GM12878 (cell line): ENCODE measurements around the gene MAPK9. TPM values are rescaled to one million over a fixed set of nuclear protein-coding genes. Genes with fewer than 3 reads are reported as not detected.

ENCODE experiments used
- ATAC-seq: fragments of 200-7000 bp; cut with Tn5 transposase; 3 replicates; pipeline ENCODE4 v1.9.1; 2020; ENCODE audit warnings: mild to moderate bottlenecking, moderate library complexity
- BruUV-seq: library from RNA; stranded (reverse); fragments of 400-500 nt; replicated peaks from 2 replicates; lab custom pipeline; 2021; lab: Mats Ljungman, UMichigan
- CTCF ChIA-PET: fragments of 300-600 bp; sonication (Branson Sonifier 250); formaldehyde crosslinking; extraction: SDS; loops from one replicate; lab custom pipeline; 2021; ENCODE audit warnings: inconsistent platforms; lab: Yijun Ruan, JAX
- POLR2A ChIA-PET: fragments of 350-600 bp; formaldehyde crosslinking; extraction: SDS; loops from one replicate; lab custom pipeline; 2021; ENCODE audit warnings: inconsistent platforms; lab: Charles Lee
- RAD21 ChIA-PET: fragments of 300-600 bp; sonication (Branson Sonifier 250); formaldehyde crosslinking; loops from one replicate; lab custom pipeline; 2023; ENCODE audit warnings: antibody characterized with exemption; ENCODE audit not compliant: unreplicated experiment; lab: Charles Lee
- SMC1A ChIA-PET: fragments of 300-600 bp; sonication (Branson Sonifier 250); formaldehyde crosslinking; loops from one replicate; lab custom pipeline; 2023; ENCODE audit not compliant: unreplicated experiment, uncharacterized antibody; lab: Charles Lee
- DNase-seq: peaks from one replicate; pipeline ENCODE4 v3.0.0-alpha.2; 2011; ENCODE audit warnings: low read depth, low spot score
- FAIRE-seq: peaks from 3 replicates; lab custom pipeline; 2011; peaks lifted over from hg19 to GRCh38; lab: Jason Lieb, UNC
- H2AFZ ChIP-seq: 2 replicates; pipeline ENCODE4 v1.6.0; 2011; ENCODE audit warnings: low read depth, low read length, control low read depth; ENCODE audit not compliant: control insufficient read depth
- H3K27ac ChIP-seq: 2 replicates; pipeline ENCODE4 v1.5.1; 2011; ENCODE audit warnings: control low read depth; ENCODE audit not compliant: control insufficient read depth, insufficient read depth
- H3K27me3 ChIP-seq, 2 experiments: replicated peaks in 1 of 2; 2 replicates each; pipeline versions ENCODE4 v1.6.0 to v1.6.1; 2011; ENCODE audit warnings: low read length in 1 of 2; ENCODE audit not compliant: control insufficient read depth in 2 of 2, insufficient read depth in 2 of 2
- H3K36me3 ChIP-seq, 2 experiments: 2 replicates each; pipeline ENCODE4 v1.5.1; 2011; ENCODE audit warnings: low read length in 1 of 2; ENCODE audit not compliant: control insufficient read depth in 2 of 2, insufficient read depth in 2 of 2
- H3K4me1 ChIP-seq: 2 replicates; pipeline ENCODE4 v1.6.1; 2011; ENCODE audit warnings: mild to moderate bottlenecking, low read length, moderate library complexity, mixed read lengths; ENCODE audit not compliant: control insufficient read depth, insufficient read depth
- H3K4me2 ChIP-seq: 2 replicates; pipeline ENCODE4 v1.6.0; 2011; ENCODE audit warnings: control low read depth; ENCODE audit not compliant: control insufficient read depth, insufficient read depth
- H3K4me3 ChIP-seq: fragments of 200-600 bp; sonication (generic); 2 replicates; pipeline ENCODE4 v1.5.1; 2016
- H3K79me2 ChIP-seq: 2 replicates; pipeline ENCODE4 v1.6.0; 2011; ENCODE audit warnings: low read length; ENCODE audit not compliant: control insufficient read depth, insufficient read depth
- H3K9ac ChIP-seq: 2 replicates; pipeline ENCODE4 v1.8.0; 2011; ENCODE audit warnings: low read length, control low read depth, mixed read lengths; ENCODE audit not compliant: control insufficient read depth, insufficient read depth
- H3K9me3 ChIP-seq: replicated peaks from 3 replicates; pipeline ENCODE4 v1.5.1; 2011; ENCODE audit warnings: mild to moderate bottlenecking, low read length; ENCODE audit not compliant: control insufficient read depth, insufficient read depth
- H4K20me1 ChIP-seq: 2 replicates; pipeline ENCODE4 v1.6.0; 2011; ENCODE audit not compliant: control insufficient read depth, insufficient read depth
- BCL3 ChIP-seq: IDR thresholded peaks from 2 replicates; pipeline ENCODE4 v1.6.1; 2011; ENCODE audit warnings: borderline replicate concordance, low read depth, mild to moderate bottlenecking, moderate library complexity, low read length; ENCODE audit not compliant: insufficient read depth, poor library complexity, severe bottlenecking
- CBX5 ChIP-seq: sonication (generic); IDR thresholded peaks from 2 replicates; pipeline ENCODE4 v1.6.1; 2016; ENCODE audit warnings: low read depth, moderate library complexity, mild to moderate bottlenecking, inconsistent platforms
- NR2C2 ChIP-seq: IDR thresholded peaks from 2 replicates; pipeline ENCODE4 v1.6.1; 2011; ENCODE audit warnings: borderline replicate concordance, low read depth; ENCODE audit not compliant: control insufficient read depth, insufficient read length
- PKNOX1 ChIP-seq: fragments of 450-650 bp; IDR thresholded peaks from 2 replicates; pipeline ENCODE4 v1.6.1; 2016; ENCODE audit warnings: mild to moderate bottlenecking
- PRDM15 ChIP-seq: fragments of 450-650 bp; formaldehyde crosslinking; IDR thresholded peaks from 2 replicates; pipeline ENCODE4 v1.4.0; 2020; ENCODE audit warnings: mild to moderate bottlenecking, moderate library complexity
- RCOR1 ChIP-seq: conservative IDR thresholded peaks from 2 replicates; pipeline ENCODE4 v1.6.1; 2012; ENCODE audit warnings: low read depth, low read length, improper control_type of control experiment
- REST ChIP-seq: IDR thresholded peaks from 2 replicates; pipeline ENCODE4 v1.6.1; 2012; ENCODE audit warnings: mild to moderate bottlenecking, low read depth, low read length
- RFX5 ChIP-seq: IDR thresholded peaks from 2 replicates; pipeline ENCODE4 v1.6.1; 2011; ENCODE audit warnings: low read depth, low read length, improper control_type of control experiment
- WGBS: methylation state at CpG from one replicate; pipeline ENCODE4 v1.1.6; 2016; ENCODE audit warnings: low lambda C conversion rate; ENCODE audit not compliant: insufficient replicate concordance, insufficient coverage; ENCODE audit errors: missing lambda C conversion rate; 5-methylcytosine and 5-hydroxymethylcytosine counted together
- in situ Hi-C: fragments of 300-500 bp; cut with MboI; formaldehyde crosslinking; loops from 9 replicates; pipeline ENCODE4 v1.14.3; 2018; ENCODE audit warnings: mixed read lengths
- intact Hi-C: fragments of 100-400 bp; cut with micrococcal nuclease; formaldehyde crosslinking; loops from one replicate; pipeline ENCODE4 v1.14.2; 2022; ENCODE audit not compliant: unreplicated experiment
- polyA plus RNA-seq, 11 experiments: library from polyadenylated mRNA; depleted of rRNA in 4 of 11; unstranded in 6 of 11; stranded (reverse) in 5 of 11; fragments of >200 nt; fragmentation: Nextera tagmentation in 4 of 11; fragmentation: Illumina TruSeq in 1 of 11; extraction: Ambion mirVana in 4 of 11; extraction: Trizol in 1 of 11; gene quantifications; 1 replicate in 1 of 11; 2 replicates in 10 of 11; pipeline versions ENCODE4 v1.2.1 to v1.2.3, GENCODE V29; 2011 to 2016; ENCODE audit warnings: inconsistent platforms in 2 of 11, missing spikeins in 2 of 11, low read depth in 1 of 11
- total RNA-seq, 4 experiments: library from RNA; depleted of rRNA in 3 of 4; stranded (reverse); fragments of >200 nt in 3 of 4; fragmentation: Illumina TruSeq in 1 of 4; extraction: Trizol in 1 of 4; gene quantifications; 2 replicates each; pipeline versions ENCODE4 v1.2.1 to v1.2.3, GENCODE V29; 2013 to 2021

Gene MAPK9
- total and polyA plus RNA-seq, 10 of the 15 experiments (the other 5 are each of a cell fraction or from before 2014, with no cell fraction given) = 2.1 to 52.9 (median 21.7) TPM

GRCh38 chr5:180283026-180283615, 8.8 kb downstream of the MAPK9 start (continued):
- no peak for TF ChIP-seq RFX5
- no peak for TF ChIP-seq PKNOX1
- TF ChIP-seq PRDM15 (CRISPR knock-in tag) = no peak
- no peak for TF ChIP-seq NR2C2
- TF ChIP-seq, all 136 proteins: peak for 0

- H3K4me2 ChIP-seq = no peak overlapping the region
- no peak overlapping the region for H2AFZ ChIP-seq
- peaks cover 16% of the 10 kb centered on the region for H3K9me3 ChIP-seq
- DNase-seq = no peak
- no peaks in the 10 kb centered on the region for H3K79me2 ChIP-seq
- no peaks in the 10 kb centered on the region for H4K20me1 ChIP-seq
- ChIA-PET POLR2A (no interaction called here), CTCF (interaction anchor here (0.7 to 1.2 kb wide), 4 partner anchors 8 to 46 kb away, joined by 3 to 6 read pairs (median 3); no protein-coding TSS in a partner anchor), SMC1A (no interaction called here), RAD21 (no interaction called here)
- in situ Hi-C loops = no loop called here
- H3K27ac ChIP-seq = no peak overlapping the region
- BruUV-seq = no TSS peak
- intact Hi-C loops = no loop called here
- H3K9ac ChIP-seq = no peak overlapping the region
- ATAC-seq = no peak
- no peaks in the 10 kb centered on the region for H3K4me1 ChIP-seq
- no peaks in the 10 kb centered on the region for H3K27me3 ChIP-seq
- H3K4me3 ChIP-seq = no peak overlapping the region
- WGBS = 96% methylated on average over 9 of the region's 9 CpGs
- peaks cover 5 to 19% of the 10 kb centered on the region in 2 experiments for H3K36me3 ChIP-seq
- FAIRE-seq = no peak
- TF ChIP-seq REST = no peak
- no peak for TF ChIP-seq BCL3
- TF ChIP-seq RCOR1 = no peak
- no peak for TF ChIP-seq CBX5
These were observed 9.6 kb downstream of the MAPK9 start for GRCh38 chr5:180282281-180282680.
